ENCODE data around the gene SH3BGR.

The SH3BGR gene

DNA sequence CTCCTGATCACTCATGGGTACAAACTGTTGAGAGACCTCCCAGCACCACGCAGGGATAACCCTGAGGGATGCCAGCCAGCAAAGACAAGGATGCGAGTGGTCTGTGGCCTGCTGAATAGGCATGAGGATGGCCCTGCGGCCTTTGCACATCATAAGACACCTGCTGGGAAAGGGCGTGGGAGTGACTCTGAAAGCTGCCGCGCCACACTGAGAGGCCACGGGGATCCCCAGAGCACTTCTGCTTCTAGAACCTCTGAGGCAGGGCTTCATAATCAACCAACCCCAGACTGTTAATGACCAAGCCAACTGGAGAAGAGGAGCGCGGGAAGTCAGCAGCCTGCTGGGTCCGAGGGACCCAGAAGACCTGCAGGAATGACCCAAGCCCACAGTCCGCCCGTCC lies 73.8 kb downstream of the SH3BGR start:
- Histone ChIP-seq H3K27me3 (replicated peaks; ENCODE audit: control insufficient read depth, insufficient read depth, low read length) (no peaks in the 10 kb centered on the region), H3K36me3 (ENCODE audit: control insufficient read depth, insufficient read depth, low read length) (no peaks in the 10 kb centered on the region), H3K4me3 (replicated peaks; ENCODE audit: low read depth, low read length) (no peak overlapping the region)
- no peak for DNase-seq (ENCODE audit: extremely low read depth, insufficient read length)
- TF ChIP-seq, protein P1, sequence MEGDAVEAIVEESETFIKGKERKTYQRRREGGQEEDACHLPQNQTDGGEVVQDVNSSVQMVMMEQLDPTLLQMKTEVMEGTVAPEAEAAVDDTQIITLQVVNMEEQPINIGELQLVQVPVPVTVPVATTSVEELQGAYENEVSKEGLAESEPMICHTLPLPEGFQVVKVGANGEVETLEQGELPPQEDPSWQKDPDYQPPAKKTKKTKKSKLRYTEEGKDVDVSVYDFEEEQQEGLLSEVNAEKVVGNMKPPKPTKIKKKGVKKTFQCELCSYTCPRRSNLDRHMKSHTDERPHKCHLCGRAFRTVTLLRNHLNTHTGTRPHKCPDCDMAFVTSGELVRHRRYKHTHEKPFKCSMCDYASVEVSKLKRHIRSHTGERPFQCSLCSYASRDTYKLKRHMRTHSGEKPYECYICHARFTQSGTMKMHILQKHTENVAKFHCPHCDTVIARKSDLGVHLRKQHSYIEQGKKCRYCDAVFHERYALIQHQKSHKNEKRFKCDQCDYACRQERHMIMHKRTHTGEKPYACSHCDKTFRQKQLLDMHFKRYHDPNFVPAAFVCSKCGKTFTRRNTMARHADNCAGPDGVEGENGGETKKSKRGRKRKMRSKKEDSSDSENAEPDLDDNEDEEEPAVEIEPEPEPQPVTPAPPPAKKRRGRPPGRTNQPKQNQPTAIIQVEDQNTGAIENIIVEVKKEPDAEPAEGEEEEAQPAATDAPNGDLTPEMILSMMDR (IDR thresholded peaks at IDR 0.05; ENCODE audit: insufficient read depth, low read length, poor library complexity, severe bottlenecking) = no peak

DNA sequence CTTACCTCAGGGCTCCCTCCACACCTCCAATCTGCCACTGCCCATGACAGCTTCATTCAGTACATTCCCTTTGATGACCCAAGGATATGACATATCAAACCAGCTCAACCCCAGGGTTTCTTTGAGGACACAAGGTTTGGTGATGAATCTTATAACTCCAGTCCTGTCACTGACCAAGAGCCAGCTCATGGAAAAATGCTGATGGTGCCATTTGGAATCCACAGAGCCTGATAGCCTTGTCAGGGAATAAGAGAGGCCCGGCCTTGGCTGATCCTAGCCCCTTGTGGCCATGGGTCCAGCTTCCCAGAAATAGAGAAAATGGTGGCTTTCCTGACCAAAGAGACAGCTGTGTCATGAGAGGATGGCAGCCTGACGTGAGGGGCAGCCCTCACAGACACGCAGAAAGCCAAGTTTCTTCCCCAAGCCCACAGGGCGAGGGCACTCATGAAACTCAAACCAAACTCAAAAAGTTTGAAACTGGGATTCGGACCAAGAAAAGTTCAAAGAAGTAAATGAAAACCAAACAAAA lies 75.4 kb downstream of the SH3BGR start:
- Histone ChIP-seq H3K4me3 (replicated peaks; ENCODE audit: low read depth, low read length) (no peak overlapping the region), H3K36me3 (ENCODE audit: control insufficient read depth, insufficient read depth, low read length) (no peaks in the 10 kb centered on the region), H3K27me3 (replicated peaks; ENCODE audit: control insufficient read depth, insufficient read depth, low read length) (no peaks in the 10 kb centered on the region)
- DNase-seq (ENCODE audit: extremely low read depth, insufficient read length) = no peak
- TF ChIP-seq, protein P1 (IDR thresholded peaks at IDR 0.05; ENCODE audit: insufficient read depth, low read length, poor library complexity, severe bottlenecking) = no peak

DNA sequence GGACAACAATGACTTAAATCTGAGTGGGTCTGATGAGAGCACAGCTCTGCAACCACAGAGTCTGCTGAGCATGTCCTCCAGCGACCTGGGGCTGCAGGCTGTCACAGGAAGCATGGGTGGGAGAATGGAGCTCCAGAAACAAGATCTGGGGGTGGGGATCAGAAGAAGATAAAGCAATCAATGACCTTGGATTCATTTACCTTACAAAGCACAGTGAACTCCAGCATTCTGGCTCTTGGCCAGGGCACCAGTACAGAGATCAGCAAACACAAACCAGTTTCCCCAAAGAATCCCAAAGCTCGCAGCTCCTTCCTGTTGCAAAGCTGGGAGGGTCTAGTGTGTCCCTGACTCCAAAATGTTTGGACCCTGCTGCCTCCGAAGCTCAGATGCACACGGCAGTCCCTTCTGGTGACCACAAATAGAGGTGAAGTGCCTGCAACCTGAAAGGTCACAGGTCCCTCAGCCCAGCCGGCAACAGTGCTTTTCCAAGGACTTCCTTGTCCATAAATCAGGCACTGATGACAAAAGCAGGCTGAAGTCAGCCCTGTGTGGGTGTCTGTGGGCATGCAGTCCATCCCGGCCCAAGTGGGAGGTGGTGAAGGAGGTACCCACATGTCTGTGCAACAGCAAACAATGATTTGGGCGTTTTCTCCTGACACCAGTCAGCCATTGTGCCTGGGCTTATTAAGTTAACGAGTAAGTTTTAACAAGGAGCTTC lies 76.1 kb downstream of the SH3BGR start:
- H3K27me3 ChIP-seq (replicated peaks; ENCODE audit: control insufficient read depth, insufficient read depth, low read length) = no peaks in the 10 kb centered on the region
- DNase-seq (ENCODE audit: extremely low read depth, insufficient read length) = no peak
- H3K4me3 ChIP-seq (replicated peaks; ENCODE audit: low read depth, low read length) = no peak overlapping the region
- TF ChIP-seq, protein P1 (IDR thresholded peaks at IDR 0.05; ENCODE audit: insufficient read depth, low read length, poor library complexity, severe bottlenecking) = no peak
- H3K36me3 ChIP-seq (ENCODE audit: control insufficient read depth, insufficient read depth, low read length) = no peaks in the 10 kb centered on the region

DNA sequence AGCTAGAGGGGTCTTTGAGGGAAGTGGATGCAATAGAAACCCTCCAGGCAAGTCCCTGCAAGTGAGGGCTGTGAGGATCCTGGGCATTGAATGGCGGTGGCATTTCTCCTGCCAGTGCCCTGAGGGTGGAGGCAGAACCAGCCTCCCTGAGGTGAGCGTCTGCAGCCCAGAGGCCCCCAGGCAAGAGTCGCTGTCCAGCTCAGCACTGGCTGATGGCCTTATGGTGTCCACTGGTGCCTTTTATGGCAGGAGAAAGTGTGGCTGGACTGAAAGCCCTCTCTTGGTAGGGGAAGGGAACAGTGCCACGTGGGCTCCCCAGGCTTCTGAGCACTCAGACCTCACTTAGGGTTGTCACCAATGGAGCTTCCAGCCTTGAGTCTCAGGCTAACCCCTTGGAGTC lies 77.3 kb downstream of the SH3BGR start:
- H3K4me3 ChIP-seq (replicated peaks; ENCODE audit: low read depth, low read length) = no peak overlapping the region
- no peaks in the 10 kb centered on the region for H3K36me3 ChIP-seq (ENCODE audit: control insufficient read depth, insufficient read depth, low read length)
- TF ChIP-seq, protein P1 (IDR thresholded peaks at IDR 0.05; ENCODE audit: insufficient read depth, low read length, poor library complexity, severe bottlenecking) = no peak
- no peaks in the 10 kb centered on the region for H3K27me3 ChIP-seq (replicated peaks; ENCODE audit: control insufficient read depth, insufficient read depth, low read length)
- DNase-seq (ENCODE audit: extremely low read depth, insufficient read length) = no peak

DNA sequence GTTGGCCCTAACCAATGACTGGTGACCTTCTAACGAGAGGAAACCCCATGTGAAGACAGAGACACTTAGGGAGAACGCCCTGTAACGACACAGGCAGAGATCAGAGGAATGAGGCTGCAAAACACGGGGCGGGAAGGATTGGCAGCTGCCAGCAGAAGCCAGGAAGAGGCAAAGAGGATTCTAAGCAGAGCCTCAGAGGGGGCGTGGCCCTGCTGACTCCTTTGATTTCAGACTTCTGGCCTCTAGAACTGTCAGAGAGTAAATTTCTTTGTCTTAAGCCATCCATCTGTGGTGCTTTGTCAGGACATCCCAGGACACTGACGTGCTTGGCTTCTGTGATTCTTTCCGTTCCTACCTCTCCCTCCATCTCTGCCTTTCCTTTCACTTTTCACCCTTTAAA lies 79.3 kb downstream of the SH3BGR start:
- no peak overlapping the region for H3K4me3 ChIP-seq (replicated peaks; ENCODE audit: low read depth, low read length)
- H3K27me3 ChIP-seq (replicated peaks; ENCODE audit: control insufficient read depth, insufficient read depth, low read length) = no peaks in the 10 kb centered on the region
- TF ChIP-seq, protein P1 (IDR thresholded peaks at IDR 0.05; ENCODE audit: insufficient read depth, low read length, poor library complexity, severe bottlenecking) = no peak
- DNase-seq (ENCODE audit: extremely low read depth, insufficient read length) = no peak
- no peaks in the 10 kb centered on the region for H3K36me3 ChIP-seq (ENCODE audit: control insufficient read depth, insufficient read depth, low read length)

Data from GM06990 (cell line).